Measurements from ENCODE around the gene ELOB.

Gene ELOB

GRCh38 chr16:2810651-2811050, 33.6 kb upstream of the ELOB start:
- DNase-seq (ENCODE audit: low read depth): no peak

- no peak for DNase-seq (ENCODE audit: low read depth)
These were observed 32.2 kb upstream of the ELOB start for GRCh38 chr16:2809149-2809760.

- no peak for DNase-seq (ENCODE audit: low read depth)
These were observed 31.1 kb upstream of the ELOB start for GRCh38 chr16:2808181-2808580.

GRCh38 chr16:2806286-2806685, 29.2 kb upstream of the ELOB start:
- no peak for DNase-seq (ENCODE audit: low read depth)

- DNase-seq (ENCODE audit: low read depth): no peak
These were observed 27.6 kb upstream of the ELOB start for GRCh38 chr16:2804728-2805127.

- no peak for DNase-seq (ENCODE audit: low read depth)
These were observed 26.6 kb upstream of the ELOB start for GRCh38 chr16:2803545-2804195.

- DNase-seq (ENCODE audit: low read depth): no peak
These were observed 22.8 kb upstream of the ELOB start for GRCh38 chr16:2799859-2800226.

- DNase-seq (ENCODE audit: low read depth): no peak
These were observed 22.3 kb upstream of the ELOB start for GRCh38 chr16:2799205-2799858.

GRCh38 chr16:2798723-2799204, 21.7 kb upstream of the ELOB start:
- no peak for DNase-seq (ENCODE audit: low read depth)

GRCh38 chr16:2795395-2796143, 18.5 kb upstream of the ELOB start:
- DNase-seq (ENCODE audit: low read depth): no peak

GRCh38 chr16:2792940-2793339, 15.9 kb upstream of the ELOB start:
- DNase-seq (ENCODE audit: low read depth): no peak

GRCh38 chr16:2791174-2791573, 14.1 kb upstream of the ELOB start:
- DNase-seq (ENCODE audit: low read depth): no peak

GRCh38 chr16:2790631-2791030, 13.6 kb upstream of the ELOB start:
- DNase-seq (ENCODE audit: low read depth): no peak

- DNase-seq (ENCODE audit: low read depth): no peak
These were observed 10.9 kb upstream of the ELOB start for GRCh38 chr16:2787961-2788360.

- DNase-seq (ENCODE audit: low read depth): no peak
These were observed 10.3 kb upstream of the ELOB start, which contains the start of gene PRSS33 for GRCh38 chr16:2787406-2787805. Gene PRSS33, minus strand, starts transcription at chr16:2787560. Its CDS starts 1,013 bp downstream, at chr16:2786547.

GRCh38 chr16:2786826-2787151, 9.7 kb upstream of the ELOB start:
- DNase-seq (ENCODE audit: low read depth): no peak

- no peak for DNase-seq (ENCODE audit: low read depth)
These were observed 9.2 kb upstream of the ELOB start for GRCh38 chr16:2786061-2786825.

- DNase-seq (ENCODE audit: low read depth): no peak
These were observed 8.3 kb upstream of the ELOB start for GRCh38 chr16:2785101-2785991.

GRCh38 chr16:2784358-2785100, 7.4 kb upstream of the ELOB start:
- DNase-seq (ENCODE audit: low read depth): no peak

All from stimulated activated CD8-positive, alpha-beta memory T cell treated with anti-CD3 and anti-CD28 coated beads, Interleukin-12 subunit alpha, Interleukin-12 subunit beta, amount 100 ng/mL, for 1 hour (primary cell).